Activated T-cell treated with anti-CD3 and anti-CD28 coated beads for 4 hours (primary cell): ENCODE results near the gene NHSL2.

ENCODE experiments used
- DNase-seq: peaks from one replicate; pipeline ENCODE4 v3.0.0-alpha.2; 2020

Gene NHSL2

DNA sequence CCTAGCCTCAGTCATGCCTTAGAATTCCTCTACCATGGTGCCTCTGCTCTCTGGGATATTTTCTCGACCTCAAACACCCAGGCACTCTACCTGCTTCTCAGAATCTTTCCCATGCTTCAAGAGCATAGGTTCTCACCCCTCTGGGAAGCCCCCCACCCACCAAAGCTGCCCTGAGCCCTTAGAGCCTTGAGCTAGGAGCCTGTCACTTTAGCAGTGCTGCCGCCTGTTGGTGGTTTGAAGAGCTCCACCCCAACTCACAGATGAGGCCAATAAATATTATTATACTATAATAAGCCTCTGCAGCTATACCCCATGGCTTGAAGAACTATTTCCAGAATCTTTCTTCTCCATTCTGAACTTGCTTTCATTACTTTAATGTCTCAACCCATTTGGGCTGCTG is 111.3 kb downstream of the NHSL2 start:
- no peak for DNase-seq

DNA sequence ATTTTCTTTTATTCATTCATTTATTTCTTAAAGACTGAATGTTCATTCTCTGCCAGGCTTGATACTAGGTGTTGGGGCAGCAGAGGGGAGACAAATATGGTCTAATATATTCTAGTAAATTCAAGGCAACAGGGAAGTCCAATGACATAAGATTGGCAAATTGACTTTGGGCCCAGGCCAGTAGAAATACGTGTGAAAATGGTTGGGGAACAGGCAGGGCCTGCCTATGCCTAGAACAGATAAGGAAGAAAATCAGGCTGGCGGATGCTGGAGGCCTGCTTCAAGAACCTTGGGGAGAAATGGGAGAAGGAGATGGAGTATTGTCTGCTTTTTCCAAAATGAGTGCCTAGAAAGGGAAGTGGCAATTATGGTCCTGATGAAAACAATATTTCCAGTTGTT is 112.4 kb downstream of the NHSL2 start:
- no peak for DNase-seq

DNA sequence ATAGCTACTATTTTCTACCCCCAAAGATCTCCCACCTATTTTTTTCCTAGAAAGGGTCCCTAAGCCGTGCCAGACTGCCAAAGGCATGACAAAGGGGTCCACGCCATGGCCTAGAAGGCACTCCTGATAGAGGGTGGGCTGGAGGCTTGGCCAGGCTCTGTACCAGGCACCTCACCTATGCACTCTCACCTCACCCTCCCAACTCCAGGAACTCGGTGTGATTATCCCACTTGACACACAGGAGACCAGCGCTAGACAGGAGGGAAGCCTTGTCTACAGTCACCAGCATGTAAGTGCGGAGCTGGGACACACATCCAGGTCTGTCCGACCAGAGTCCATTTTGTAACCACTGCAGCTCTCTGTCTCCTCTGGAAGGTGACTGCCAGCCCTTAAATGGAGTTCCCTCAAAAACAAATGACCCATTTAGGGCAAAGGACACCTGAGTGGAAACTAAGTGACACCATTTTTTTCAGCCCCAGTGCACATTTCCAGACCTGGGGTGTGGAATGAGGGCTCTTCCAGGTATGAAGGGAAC is 114.7 kb downstream of the NHSL2 start:
- no peak for DNase-seq

DNA sequence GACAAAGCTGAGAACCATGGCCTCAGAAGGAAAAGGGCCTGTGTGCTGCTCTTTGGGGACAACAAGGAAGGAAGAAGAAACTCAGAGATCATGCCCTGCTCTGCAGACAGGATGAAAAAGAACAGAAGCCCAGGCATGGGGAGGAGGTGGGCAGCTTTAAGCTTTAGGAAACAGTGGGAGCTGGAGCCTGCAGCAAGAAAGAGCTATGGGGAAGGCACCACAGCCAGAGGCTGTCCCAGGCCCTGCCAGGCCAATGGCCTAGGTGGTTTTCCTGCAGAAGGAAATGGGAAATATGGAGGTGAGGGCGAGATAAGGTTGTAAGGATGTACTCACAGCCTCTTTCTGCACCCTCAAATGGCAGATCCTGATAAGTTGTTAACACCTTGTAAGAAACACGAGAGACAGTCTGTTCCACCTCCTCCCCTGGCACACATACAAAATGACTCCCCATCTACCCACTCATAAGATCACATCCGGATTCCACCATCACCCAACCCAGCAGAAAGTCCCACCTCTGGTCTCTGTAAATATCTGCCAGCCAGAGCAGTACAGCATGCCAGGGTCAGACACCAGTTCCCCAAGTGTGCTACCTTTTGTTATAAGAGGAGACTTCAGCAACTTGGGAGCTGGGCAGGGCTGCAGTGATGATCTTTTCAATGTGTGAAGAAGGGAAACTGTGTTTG is 115.8 kb downstream of the NHSL2 start:
- no peak for DNase-seq

DNA sequence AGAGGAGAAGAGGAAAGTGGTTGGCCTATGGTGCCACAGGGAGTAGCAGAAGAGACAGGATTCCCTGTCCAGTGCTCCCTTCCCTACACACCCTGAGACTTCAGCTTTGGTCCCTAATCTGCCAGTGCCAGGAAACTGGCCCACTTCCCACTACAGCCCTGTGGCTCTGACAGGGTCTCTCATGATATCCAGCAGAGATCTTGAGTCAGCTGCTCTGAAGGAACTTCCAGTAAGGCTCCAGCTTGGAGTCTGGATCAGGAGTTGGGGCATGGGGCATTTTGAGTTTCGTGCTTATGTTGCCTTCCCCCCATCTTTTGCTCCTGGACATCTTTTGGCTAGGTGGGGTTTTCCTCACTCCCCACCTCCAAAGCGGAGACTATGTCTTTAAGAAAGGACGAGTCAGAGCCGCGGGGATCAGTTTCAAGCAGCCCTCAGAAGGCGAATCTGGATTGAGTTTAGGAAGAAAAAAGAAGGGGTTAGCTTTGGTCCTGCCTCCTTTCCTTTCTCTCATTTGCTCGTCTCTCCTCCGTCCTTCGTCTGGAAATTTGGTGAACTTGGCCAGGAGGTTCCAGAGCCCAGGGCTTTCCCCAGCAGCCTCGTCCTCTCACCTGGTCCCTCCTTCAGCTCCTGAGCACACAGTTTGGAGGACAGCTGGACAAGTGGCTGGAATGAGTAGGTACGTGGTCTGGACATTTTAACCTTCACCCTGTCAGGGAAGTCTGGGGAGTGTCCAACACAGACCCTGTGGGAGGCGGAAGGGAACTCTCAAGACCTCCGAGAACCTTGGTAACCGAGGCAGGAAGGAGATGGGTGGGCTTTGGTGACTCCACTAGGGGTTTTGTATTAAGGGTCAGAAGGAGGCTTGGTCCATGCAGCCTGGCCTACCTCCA is 116.6 kb downstream of the NHSL2 start:
- no peak for DNase-seq

DNA sequence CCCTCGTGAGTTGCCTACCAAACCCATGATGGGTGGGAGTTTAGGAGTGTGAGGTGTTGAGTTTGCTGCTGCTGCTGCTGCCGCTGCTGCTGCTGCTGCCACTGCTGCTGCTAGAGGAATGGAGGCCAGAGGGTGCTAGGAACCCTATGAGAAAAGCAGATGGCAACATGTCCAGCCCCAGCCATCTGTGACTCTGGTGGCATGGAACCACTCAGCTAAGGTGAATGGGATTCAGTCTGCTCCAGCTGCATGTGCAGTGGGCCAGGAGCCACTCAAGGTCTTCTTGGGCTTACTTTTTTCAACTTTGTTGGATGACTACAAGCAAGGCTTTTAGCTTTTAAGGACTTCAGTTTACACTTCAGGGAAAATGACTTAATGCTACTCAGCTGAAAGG is 117.3 kb downstream of the NHSL2 start:
- DNase-seq: no peak

DNA sequence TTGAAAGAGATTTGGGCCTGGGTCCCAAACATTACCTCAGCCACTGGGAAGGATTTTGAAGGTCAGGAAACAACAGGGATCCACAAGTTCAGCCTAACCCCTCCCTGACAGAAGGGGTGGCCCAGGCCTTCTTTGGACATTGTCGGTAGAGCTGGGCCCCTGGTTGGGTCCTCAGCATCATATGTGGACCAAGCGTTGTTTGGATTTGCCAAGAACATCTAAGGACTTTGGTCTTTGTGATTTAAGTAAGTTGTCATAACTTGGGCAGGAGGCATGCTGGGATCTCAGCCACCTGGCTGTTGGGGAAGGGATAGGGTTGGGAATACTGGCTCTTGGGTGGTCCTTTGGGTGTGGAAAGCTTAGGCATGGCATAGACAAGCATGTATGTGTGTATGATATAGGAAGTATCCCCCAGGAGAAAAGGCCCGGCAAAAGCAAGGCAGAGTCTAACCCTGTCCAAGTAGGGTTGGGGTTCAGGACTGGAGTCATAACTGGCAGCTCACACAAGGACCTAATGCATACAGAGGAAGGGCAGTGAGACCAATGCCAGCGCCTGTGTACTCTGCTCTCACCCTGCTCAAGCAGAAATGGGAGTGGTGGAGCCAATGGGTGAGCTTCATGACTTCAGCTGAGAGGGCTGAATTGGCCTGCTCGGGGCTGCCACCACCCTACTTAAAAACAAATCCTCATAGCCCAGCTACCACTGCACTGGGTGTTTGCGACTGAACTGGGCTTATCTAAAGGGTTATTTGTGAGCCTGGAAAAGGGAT is 118.2 kb downstream of the NHSL2 start:
- DNase-seq: no peak

DNA sequence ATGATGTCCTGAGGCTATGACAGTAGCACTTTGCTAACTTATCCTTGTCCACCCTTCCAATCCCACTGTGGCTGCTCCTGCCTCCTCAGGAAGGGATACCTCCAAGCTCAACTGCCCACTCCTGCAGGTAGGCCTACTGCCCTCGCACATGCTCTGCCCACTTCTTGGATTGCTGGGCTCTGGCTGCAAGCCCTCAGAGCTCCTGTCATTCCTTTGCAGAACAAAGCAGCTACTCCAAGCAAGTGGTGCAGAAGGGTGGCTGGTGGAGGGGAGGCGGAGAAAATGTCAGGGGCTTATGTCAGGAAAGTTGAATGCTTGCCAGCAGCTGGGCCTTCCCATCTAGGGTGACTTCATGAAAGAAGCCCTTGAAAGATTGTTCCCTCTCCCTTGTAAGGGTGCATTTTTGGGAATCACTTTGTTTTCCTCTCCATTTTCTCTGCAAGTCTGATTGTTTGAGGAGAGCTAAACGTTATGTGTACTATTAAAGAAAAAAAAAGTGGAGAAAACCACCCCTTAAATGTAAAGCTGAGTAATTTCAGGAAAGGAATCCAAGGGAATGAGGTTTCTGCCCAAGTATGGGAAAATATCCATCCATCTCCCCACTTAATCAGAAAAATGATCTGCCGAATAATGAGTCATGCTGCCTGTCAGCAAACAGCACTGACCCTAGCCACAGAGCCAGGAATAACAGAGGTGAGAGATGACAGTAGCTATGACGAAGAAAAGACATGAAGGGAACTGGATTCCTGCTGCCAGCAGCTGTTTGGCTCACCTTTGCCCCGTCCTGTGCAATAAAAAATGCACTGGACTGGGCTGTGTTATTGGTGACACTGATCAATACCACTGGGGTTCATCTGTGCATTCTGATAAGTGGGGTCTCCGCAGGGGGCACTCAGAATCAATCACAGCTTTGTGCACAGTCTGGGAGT is 119.1 kb downstream of the NHSL2 start:
- DNase-seq: no peak

- no peak for DNase-seq
Observed at GRCh38 chrX:72030431-72030830, 119.8 kb downstream of the NHSL2 start.

DNA sequence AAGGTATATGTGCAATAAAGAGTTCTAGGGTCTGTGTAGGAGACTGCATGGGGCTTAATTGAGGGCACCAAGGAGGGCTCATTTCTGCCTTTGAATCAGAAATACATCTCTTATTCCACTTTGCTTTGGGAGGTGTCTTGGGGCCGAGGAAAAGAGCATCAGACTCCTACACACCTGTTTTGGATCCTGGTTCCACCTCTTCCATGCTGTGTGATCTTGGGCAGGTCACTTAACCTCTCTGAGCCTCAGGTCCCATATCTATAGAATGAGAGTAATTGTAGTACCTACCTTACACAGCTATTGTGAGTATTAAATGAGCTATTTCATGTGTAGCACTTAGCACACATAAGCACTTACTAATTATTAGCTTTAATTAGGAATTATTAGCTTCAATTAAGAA is 120.5 kb downstream of the NHSL2 start:
- no peak for DNase-seq

- no peak for DNase-seq
Observed at GRCh38 chrX:72031634-72032033, 121.0 kb downstream of the NHSL2 start.

GRCh38 chrX:72037601-72038000 is 127.0 kb downstream of the NHSL2 start:
- no peak for DNase-seq

GRCh38 chrX:72038016-72038415 is 127.4 kb downstream of the NHSL2 start:
- no peak for DNase-seq

- no peak for DNase-seq
Observed at GRCh38 chrX:72038868-72039267, 128.2 kb downstream of the NHSL2 start.

- no peak for DNase-seq
Observed at GRCh38 chrX:72040506-72040905, 129.9 kb downstream of the NHSL2 start.

- no peak for DNase-seq
Observed at GRCh38 chrX:72041176-72041575, 130.5 kb downstream of the NHSL2 start.

DNA sequence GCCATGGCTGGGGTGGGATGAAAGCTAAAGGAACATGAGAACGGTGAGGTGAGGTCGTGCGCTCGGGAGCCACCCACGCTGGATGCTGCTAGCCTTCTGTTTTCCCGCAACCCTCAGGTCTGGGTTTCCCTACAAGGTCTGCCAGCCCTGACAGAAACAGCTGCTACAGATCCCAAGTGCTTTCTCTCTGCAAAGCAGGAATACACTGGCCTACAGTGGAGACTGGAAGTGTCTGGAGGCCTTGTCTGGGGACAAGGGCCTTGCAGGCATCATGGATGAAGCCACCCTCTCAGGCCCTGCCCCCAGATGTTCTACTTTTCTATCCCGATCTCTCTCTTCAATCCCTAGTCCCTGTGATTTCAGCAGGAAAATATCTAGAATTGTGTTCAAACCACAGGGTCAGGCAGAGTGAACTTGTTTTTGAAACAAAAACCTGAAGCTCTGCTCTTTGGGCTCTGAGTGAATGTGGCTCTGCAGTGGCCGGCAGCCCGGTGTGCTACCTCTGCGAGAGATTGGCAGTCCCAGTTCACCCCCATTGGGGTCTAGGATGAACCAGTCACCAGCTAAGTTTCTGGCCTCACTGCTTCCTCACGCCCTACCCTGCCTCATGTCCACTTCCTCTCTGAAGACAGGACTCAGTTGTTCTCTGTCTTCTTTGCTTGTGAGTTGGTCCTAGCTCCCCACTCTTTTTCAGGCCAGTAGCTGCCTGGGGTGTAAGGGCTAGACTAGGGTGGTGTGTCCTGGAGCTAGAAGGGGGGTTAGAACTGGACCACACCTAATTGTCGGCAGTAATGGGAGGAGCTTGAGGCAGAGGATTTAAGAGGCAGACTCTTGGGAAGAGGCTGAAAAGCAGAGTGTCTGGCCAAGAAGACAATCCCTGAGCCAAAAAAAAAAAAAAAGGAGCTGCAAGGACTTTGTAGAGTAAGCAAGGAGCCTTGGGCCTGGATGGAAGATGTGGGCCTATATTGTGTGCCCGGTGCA is 131.5 kb downstream of the NHSL2 start:
- DNase-seq: no peak

- DNase-seq: no peak
Observed at GRCh38 chrX:72042852-72043248, 132.2 kb downstream of the NHSL2 start.

DNA sequence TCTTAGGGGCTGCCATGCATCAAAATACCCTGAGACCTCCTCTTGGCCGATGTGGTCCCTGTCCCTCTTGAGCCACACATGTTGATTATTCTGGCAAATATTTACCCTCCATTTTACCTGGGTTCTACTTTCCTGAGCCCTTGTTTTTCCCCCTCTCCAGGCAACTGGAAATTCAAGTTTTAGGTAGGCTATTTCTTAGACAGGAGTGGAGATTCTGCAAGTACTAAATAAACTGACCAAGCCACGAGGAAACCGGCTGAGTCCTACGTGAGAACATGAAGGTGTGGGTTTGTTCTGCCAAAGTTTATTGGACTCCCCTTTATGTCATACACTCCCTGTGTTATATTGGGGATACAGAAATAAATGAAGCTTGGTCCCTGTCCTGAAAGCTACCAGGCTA is 133.0 kb downstream of the NHSL2 start:
- DNase-seq: no peak

DNA sequence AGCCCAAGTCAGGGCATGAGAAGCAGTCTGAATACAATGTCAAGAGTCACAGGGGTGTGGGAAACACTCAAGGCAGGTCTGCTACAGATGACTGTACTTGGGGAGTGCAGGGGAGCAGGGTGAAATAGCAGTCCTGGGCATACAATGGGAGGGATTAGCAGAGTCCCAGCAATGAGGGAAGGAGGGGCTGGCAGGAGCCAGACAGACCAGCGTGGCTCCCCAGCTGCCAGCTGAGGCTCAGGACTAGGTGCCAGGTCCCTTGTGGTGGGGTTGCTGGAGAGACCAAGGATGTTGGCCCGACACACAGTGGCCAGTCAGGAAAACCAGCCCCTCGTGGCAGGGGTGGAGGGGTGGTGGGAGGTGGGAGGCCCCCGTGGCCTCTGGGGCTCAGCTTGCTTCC is 134.5 kb downstream of the NHSL2 start:
- DNase-seq: no peak
